Eye (tissue), 1 donor: ENCODE data around the gene CPT1A.
A peak's percentile ranks its signal among the peaks of the same experiment; 100 is the strongest.

Source experiments
- DNase-seq: peaks from one replicate; pipeline ENCODE4 v3.0.0-alpha.2; 2015

The CPT1A gene

DNA sequence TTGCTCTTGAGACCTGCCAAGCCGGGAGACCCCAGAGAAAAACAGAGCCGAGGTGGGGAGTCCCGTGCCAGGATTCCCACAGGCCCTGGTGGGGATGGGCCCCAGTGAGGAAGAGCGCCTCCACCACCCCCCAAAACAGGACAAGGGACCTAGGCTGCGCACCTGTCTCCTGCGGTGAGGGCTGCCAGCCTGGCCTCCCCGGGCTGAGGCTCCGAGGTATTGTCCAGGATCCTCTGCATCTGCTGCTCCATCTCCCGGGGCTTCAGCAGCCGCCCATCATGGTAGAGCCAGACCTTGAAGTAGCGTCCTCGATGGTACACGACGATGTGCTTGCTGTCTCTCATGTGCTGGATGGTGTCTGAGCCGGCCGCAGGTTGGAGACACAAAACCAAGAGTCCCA is 57.1 kb downstream of the CPT1A start:
- DNase-seq: no peak

DNA sequence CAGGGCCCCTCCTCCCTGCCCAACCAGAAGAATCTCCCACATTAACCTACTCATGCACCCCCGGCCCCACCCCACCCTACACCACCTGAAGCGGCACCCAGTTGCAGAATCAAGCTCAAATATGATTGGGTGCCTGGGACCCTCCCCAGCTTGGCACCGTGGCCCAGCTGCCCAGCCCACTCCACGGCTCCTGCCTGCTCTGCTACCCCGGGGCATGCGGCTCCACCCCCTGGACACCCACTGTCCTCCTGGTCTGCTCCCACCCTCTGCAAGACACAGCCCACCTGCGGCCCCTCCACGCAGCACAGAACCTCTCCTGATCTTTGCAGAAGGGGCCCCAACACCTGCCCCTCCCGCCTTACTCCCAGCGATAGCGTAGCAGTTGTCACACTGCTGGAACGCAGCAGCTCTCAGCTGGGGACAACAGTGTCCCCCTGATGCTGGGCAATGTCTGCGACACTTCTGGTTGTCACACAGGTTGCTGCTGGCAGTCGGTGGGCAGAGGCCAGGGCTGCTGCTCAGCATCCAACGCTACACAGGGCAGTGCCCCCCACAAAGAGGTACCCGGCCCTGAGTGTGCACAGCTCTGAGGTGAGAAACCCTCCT is 58.4 kb downstream of the CPT1A start:
- no peak for DNase-seq

DNA sequence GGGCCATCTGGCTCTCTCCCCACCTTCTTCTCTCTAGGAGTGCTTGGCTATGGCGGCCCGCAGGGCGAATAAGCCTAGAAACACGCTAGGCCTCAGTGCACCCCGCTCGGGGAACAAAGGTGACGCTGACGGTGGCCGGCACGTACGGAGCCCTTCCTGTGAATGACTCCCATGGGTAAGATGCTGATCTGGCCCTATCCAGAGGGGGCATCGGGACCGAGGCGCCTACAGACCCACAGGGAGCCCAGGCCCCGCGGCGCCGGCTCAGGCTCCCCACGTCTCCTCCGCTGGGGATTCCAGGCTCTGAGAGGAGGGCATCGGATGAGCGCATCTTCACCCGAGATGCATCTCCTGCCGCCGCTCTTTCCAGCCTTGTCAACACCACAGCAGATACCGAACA is 59.0 kb downstream of the CPT1A start:
- no peak for DNase-seq

DNA sequence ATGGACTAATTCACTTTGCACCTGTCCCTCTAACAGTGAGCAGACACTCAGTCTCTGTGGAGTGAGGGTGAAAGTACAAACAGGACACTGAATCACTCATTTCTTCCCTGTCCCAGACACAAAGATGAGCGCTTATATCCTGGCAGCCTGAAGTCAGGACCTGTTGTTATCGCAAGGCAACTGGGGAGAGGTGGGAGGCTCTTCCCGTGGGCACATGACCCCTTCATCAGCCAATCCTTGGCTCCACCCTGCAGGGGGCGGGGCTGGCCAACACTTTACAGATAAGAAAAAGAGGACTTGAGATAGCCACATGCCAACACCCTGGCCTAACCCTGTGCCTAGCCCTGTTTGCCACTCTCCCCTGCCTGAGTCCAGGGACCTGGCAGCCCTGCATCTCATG is 60.9 kb downstream of the CPT1A start:
- DNase-seq: no peak

DNA sequence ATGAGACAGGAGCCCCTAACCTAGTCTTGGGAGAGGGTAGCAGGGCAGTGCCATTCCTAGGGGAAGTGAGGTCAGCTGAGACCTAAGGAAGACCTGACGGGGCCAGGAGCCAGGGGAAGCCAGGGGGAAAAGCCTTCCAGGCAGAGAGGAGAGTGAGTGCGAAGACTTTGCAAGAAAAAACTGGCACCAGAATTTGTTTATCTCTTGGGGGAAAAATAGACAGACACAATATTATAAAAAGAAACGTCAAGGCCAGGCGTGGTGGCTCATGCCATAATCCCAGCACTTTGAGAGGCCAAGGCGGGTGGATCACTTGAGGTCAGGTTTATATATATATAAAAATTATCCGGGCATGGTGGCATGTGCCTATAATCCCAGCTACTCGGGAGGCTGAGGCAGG is 63.5 kb downstream of the CPT1A start:
- no peak for DNase-seq

DNA sequence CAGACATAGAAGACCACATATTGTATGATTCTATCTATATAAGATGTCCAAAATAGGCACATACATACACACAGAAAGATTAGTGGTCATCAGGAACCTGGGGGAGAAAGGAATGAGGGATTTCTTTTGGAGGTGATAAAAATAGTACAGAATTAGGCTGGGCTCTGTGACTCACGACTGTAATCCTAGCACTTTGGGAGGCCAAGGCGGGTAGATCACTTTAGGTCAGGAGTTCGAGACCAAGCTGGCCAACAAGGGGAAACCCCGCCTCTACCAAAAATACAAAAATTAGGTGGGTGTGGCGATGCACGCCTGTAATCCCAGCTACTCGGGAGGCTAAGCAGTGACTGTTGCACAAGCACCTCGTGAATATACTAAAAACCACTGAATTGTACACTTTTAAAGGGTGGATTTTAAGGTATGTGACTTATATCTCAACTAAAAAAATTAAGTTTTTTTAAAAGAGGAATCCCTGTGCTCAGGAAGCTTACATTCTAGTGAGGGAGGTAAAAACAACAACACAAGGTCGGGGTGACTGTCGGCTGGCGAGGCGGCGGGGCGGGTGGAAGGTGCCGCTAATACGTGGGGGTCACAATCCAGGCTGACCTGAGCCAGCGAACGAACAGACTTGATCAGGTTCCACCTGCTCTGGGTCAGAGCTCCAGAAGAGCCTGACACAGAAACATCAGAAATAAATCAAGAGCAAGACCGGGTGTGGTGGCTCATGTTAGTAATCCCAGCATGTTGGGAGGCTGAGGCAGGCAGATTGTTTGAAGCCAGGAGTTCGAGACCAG is 65.1 kb downstream of the CPT1A start:
- no peak for DNase-seq

DNA sequence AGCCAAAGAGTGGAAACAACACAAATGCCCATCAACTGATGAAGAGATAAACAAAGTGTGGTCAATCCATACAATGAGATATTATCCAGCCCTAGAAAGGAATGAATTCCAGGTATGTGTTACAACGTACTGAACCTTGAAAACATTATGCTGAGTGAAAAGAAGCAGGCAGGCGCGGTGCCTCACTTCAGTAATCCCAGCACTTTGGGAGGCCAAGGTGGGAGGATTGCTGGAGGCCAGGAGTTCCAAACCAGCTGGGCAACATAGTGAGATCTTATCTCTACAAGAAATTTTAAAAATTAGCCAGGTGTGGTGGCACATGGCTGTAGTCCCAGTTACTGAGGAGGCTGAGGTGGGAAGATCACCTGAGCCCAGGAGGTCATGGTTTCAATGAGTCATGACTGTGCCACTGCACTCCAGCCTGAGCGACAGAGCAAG is 65.7 kb downstream of the CPT1A start:
- no peak for DNase-seq

DNA sequence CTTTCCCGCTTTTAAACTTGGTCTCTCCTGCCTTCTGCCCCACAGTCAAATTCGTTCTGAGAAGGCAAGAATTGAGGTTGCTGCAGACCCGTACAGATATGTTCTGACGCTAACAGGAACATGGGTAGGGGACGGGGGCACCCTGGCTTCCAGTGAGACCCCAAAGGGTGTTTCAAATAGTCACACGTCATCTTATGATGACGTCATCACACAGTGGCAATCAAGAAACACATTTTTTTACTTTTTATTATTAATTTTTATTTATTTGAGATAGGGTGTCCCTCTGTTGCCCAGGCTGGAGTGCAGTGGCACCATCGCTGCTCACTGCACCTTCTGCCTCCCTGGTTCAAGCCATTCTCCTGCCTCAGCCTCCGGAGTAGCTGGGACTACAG is 67.5 kb downstream of the CPT1A start:
- DNase-seq: no peak

DNA sequence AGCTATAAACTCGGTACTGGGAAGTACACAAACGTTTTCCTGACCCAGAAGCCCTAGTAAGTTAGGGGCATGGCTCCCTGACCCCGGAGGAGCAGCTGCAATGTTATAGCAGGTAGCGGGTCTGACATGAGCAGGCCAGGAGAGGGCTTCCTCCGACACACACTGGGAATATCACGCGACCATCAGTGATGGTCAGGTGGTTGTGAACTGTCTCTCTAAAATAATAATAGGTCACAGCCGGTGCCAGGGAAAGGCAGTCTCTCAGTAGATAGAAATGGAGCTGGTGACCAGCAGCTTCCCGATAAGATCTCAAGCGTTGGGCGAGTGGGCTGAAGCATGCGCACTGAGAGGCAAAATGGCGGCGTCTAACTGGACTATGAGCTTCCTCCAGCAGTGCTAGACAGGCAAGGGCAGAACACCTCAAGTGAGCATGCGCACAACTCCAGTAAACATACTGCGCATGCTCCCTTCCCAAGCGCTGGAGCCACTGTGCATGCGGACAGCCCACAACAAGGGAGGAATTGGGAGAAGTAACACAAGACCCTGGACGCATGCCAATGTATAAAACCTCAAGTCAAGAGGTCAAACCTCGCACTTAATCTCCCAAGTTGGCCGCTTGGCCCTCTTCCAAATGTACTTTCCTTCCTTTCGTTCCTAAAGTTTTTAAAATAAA is 68.1 kb downstream of the CPT1A start:
- peak; percentile 28 for DNase-seq

DNA sequence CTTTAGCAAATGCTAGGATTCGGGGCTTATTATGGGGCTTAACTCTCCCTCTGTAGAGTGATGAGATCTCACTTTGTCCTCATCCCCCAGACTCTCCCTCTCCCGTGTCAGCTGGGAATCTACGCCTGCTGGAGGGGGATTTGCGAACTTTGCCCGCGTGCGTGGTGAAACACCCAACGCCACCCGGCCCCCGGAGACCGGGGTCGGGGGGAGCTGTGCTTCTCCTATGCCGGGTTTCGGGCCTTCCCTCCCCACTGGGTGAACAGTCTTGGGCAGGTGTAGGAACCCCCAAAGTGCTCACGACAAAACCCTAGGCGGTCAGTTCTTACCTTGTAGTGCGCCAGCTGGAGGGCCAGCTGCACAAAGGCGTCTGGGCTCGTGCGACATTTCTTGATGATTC is 68.8 kb downstream of the CPT1A start:
- no peak for DNase-seq

DNA sequence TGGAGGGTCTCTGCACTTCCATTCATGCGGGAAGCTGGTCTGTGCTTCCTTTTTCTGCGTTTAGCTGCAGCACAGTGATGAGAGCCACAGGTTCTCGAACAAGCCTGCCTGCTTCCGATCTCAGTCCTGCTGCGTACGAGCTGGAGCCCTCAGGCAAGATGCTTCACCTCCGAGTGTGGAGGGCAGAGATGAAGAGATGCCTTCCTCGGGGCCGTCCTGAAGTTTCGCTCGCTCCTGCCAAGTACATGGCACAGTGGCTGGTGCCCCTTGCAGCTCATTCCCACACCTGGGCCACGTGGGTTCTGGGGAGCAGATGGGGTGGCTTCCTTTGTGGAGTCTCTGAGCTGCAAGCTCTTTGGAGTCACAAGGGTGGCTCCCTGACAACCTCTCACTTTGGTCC is 70.9 kb downstream of the CPT1A start:
- DNase-seq: no peak

DNA sequence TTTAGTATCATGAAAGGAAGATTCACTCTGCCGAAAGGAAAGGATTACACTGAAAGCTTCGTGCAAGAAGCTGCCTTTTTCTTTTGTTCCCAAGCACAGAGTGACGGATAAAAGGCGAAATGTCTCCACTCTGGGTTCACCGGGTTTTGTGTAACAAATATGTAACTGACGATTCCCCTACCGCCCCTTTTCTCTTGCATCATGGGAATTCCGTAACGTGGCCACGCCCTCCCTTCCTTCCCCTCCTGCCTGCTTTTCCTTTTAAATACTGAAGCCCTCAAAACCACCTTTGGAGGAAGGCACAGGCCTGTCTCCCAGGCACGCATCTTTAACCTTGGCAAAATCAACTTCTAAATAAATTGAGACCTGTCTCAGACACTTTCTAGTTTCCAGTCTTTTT is 74.0 kb downstream of the CPT1A start:
- no peak for DNase-seq

DNA sequence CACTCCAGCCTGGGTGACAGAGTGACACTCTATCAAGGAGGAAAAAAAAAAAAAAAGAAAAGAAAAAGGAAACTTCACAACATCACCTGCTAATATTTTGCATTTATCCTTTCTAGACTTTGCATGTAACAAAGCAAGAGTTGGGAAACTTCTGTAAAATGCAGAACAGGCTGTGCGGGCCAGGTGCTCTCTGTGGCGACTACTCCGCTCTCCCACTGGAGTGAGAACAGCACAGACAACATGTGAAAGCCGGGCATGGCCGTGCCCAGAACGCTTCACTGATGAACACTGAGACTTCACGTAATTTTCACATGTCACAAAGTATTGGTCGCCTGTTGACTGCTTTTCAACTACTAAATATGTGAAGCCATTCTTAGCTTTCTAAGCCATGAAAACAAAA is 74.9 kb downstream of the CPT1A start:
- no peak for DNase-seq

DNA sequence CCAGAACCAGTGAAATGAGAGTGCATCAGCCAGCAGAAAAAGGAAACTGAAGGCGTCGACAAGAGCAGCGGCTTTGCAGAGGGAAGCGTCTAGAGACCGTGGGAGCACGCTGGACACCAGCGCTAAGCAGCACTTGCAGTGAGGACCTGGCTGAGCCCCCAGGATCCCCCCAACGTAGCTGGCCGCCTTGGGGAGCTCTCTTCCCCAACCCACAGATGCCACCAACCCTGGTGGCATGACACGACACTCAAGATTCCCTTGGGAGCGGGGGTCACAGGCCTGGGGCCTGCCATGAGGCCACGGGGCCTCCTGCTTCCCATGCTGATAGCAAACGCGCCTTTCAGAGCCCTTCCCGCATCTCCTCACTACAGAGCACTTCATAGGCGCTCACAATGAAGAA is 77.0 kb downstream of the CPT1A start:
- DNase-seq: no peak

DNA sequence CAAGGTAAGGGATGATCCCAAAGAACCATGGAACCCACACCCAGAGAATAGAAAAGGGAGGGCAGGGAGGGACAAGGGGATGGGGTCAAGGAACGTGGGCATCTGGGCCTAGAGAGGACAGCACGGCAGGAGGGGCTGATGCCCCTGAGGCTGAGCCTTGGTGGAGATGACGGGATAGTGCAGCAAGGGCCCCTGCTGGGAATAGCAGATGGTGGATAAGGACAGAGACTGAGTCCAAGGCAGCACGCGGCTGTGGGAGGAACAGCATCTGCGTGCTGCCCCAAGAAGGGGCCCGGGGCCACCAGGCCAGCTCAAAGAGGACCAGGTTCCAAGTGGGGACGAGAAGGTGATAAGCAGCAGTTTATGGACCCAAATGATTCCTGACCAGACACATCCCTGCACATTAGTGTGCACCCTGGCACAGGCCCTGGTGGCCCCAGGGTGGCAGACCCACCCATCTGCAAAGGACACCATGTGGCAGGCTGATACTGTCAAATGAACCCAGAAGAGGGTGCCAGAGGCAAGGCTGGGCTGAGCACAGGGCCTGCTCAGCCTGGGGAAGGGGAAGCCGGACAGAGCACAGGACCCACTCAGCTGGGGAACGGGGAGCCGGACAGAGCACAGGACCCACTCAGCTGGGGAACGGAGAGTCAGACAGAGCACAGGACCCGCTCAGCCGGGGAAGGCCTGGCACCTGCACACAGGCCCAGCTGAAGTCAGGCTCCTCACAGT is 77.6 kb downstream of the CPT1A start:
- DNase-seq: no peak

DNA sequence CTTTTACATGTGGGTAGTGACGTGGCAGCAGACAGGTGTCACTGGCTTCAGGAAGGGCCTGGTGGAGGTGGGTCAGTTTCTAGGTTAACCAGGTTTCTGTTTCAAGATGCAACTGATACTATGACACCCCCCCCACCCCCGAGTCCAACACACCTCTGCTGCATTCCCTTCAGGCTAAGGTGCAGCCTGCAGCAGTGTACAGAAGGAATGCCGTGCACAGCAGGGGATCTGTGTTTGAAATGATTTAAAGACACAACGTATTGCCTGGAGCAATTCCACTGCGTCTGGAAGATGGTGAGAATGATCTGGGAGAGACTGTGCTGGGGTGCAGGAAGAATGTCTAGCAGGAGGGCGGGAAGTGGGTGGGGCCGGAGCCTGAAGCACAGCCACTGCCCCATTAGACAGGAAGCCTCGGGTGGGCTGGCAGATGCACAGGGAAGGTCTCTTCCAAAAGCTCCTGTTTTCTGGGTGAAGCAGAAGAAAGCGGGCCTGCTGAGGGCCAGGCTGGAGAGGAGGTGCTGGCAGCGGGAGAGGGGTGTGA is 78.5 kb downstream of the CPT1A start:
- DNase-seq: no peak

DNA sequence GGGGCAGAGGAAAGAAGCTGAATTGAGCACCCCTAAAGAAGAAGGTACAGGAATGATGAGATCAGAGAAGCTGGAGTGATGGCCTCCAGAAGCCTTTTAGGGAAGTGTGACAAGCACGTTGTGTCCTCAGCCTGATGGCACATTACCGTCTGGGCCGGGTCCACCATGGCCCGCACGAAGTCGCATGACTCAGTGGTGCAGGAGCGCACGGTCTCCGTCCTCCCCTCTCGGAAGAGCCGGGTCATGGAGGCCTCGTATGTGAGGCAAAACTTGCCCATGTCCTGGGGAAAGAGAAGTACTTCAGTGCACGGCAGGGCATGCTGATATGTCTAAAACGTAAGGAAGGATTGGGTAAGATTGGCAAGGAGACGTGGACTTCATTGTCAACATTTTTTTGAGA is 79.2 kb downstream of the CPT1A start:
- DNase-seq: no peak

DNA sequence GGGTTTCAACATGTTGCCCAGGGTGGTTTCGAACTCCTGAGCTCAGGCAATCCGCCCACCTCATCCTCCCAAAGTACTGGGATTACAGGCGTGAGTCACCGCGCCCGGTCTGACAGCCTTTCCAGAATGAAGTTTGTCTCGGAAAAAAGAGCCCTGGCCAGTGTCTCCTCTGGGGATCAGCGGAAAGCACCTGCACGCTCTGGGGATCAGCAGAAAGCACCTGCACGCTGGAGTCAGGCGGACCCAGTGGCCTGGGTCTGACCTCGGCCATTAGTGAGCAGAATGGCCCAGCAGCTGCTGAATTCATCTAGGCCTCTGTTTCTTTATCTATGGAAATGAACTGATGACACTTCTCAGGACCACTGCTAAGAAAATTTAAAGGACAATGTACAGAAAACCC is 79.9 kb downstream of the CPT1A start:
- no peak for DNase-seq

DNA sequence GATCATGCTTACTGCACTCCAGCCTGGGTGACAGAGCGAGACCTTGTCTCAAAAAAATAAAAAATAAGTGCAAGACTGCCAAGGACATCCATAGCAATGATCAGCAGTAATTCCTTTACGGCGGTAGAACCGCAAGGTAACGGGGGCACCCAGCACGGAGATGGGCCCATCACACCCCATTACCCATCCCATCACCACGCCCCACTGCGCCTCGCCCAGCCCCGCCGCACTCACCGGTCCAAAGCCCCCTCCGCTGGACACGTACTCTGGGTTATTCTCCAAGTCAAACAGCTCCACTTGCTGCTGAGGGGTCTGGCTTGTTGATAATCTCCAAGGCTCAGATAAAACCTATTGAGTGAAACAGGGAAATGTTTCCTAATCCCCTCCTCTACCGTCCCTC is 81.7 kb downstream of the CPT1A start:
- no peak for DNase-seq

DNA sequence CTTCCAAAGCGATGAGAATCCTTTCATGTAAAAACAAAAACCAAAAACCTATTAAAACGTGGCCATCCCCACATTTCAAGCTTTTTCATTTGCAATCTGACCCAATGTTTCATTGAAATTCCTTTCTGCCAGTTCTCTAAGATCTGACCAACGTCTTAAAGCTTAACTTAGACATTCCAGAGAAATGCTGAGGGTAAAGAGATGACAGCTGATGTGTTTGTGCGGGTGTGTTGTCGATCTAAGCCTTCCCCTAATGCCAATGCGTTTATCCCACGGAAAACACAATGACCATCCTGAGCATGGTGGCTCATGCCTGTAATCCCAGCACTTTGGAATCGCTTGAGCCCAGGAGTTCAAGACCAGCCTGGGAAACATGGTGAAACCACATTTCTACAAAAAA is 84.0 kb downstream of the CPT1A start:
- DNase-seq: no peak

DNA sequence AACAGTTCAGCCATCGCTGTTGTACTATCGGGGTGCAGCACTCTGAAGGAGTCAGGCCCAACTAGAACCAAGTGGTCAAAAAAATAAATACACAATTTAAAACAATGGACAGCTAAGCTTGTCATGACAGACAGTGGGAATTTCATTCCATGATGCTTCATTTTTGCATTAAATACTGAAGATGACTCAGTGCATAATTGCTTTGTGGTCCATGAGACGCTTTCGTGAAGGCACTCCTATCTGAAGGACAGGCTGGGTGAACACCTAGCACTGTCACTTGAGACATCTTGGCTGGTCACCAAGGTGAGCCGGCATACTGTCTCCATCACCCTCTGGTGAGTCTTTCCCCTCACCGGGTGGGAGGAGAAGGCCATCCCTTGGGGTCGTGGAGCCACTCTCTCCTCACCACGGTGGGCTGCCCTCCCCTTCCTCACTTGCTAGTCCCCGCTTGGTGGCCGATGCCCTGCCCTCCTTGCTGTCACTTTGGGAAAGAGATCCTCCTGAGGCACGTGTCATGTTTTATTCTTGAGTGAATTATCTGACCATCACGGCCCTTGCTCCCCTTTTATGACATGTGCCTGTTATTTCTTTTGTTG is 85.4 kb downstream of the CPT1A start:
- DNase-seq: peak; percentile 39

DNA sequence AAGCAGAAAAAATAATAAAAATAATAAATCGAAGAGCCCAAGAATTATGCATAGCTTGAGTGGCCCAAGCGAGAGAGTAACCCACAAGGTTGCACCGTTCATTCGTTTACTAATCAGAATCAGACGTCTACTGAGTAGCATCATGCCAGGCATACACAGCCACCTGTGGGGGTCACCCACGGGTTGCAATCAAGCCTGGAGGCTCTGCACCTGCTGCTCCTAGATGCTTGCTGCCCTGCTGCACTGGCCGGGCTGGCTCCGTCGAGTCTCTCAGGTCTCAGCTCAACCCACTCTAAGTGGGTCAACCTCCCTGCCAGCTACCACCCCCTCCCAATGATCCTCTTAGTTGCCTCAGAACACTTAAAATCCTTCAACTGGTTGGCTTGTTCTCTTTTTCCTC is 88.4 kb downstream of the CPT1A start:
- no peak for DNase-seq

DNA sequence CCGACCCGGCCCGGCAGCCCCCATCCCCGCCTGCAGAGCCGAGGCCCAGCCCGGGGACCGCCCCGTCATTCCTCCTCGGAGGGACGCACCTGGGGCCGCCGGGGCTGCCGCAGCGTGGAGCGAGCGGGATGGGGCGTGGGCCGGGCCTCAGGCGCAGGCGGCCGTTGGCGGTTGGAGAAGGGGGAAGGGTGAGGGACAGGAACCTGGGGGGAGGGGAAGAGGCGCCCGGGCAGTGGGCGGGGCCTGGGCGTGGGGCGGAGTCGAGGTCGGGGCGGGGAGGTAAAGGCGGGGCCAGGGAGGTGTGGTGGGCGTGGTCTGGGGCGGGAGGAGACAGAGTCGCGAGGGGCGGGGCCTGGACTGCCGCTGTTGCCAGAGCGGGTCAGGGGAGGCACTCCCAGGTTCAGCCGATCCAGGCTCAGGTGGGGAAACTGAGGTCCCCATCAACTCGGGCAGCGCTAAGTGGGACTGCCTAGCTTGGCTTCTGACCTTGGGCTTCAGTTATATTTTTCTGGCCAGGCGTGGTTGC is 90.3 kb downstream of the CPT1A start, which contains the start of gene TESMIN:
Gene TESMIN, minus strand, starts transcription at position 190 of the 526 bp plus-strand sequence. CDS start 860 bp downstream, outside the sequence.
- DNase-seq: peak; percentile 92
